IMR-90 (cell line): Measurements from ENCODE around the gene TBX15. TPM values are rescaled to one million over a fixed set of nuclear protein-coding genes. Genes with fewer than 3 reads are reported as not detected.

Experiments
- ATAC-seq: fragments of 200-7000 bp; cut with Tn5 transposase; 2 replicates; pipeline ENCODE4 v1.9.1; 2020; ENCODE audit warnings: low read depth, mild to moderate bottlenecking, moderate library complexity
- BruUV-seq: library from RNA; stranded (reverse); fragments of 400-500 nt; replicated peaks from 2 replicates; lab custom pipeline; 2021; lab: Mats Ljungman, UMichigan
- CTCF ChIA-PET: fragments of 300-600 bp; formaldehyde crosslinking; extraction: SDS; loops from one replicate; lab custom pipeline; 2021; ENCODE audit warnings: antibody characterized with exemption; lab: Yijun Ruan, JAX
- POLR2A ChIA-PET: fragments of 300-600 bp; sonication (Branson Sonifier 250); formaldehyde crosslinking; loops from one replicate; lab custom pipeline; 2022; ENCODE audit warnings: antibody characterized with exemption; ENCODE audit not compliant: unreplicated experiment; lab: Charles Lee
- DNase-seq: peaks from one replicate; pipeline ENCODE4 v3.0.0; 2013
- H2AFZ ChIP-seq: replicated peaks from 2 replicates; pipeline ENCODE3; 2013; ENCODE audit warnings: low read length, mild to moderate bottlenecking; ENCODE audit not compliant: poor library complexity
- H2AK5ac ChIP-seq: 2 replicates; pipeline ENCODE4 v1.6.1; 2013; ENCODE audit warnings: low read depth, low read length, inconsistent platforms
- H2AK9ac ChIP-seq: replicated peaks from 2 replicates; pipeline ENCODE3; 2013; ENCODE audit warnings: mild to moderate bottlenecking, low read depth, low read length, moderate library complexity; ENCODE audit not compliant: poor library complexity
- H2BK120ac ChIP-seq: 2 replicates; pipeline ENCODE4 v1.6.1; 2013; ENCODE audit warnings: low read depth, low read length, inconsistent platforms
- H2BK15ac ChIP-seq: 3 replicates; pipeline ENCODE4 v1.6.1; 2013; ENCODE audit warnings: low read depth, low read length, inconsistent platforms
- H2BK20ac ChIP-seq: 2 replicates; pipeline ENCODE4 v1.6.1; 2013; ENCODE audit warnings: low read depth, mild to moderate bottlenecking, inconsistent platforms, low read length, moderate library complexity
- H2BK5ac ChIP-seq: 2 replicates; pipeline ENCODE4 v1.6.1; 2013; ENCODE audit warnings: mild to moderate bottlenecking, low read depth, low read length, inconsistent platforms; ENCODE audit not compliant: poor library complexity, severe bottlenecking
- H3K14ac ChIP-seq: replicated peaks from 2 replicates; pipeline ENCODE4 v1.6.1; 2013; ENCODE audit warnings: low read depth, low read length, inconsistent platforms
- H3K18ac ChIP-seq: 2 replicates; pipeline ENCODE4 v1.6.1; 2013; ENCODE audit warnings: low read depth, low read length, control low read depth
- H3K23ac ChIP-seq: 2 replicates; pipeline ENCODE4 v1.6.1; 2013; ENCODE audit warnings: low read depth, low read length, inconsistent platforms
- H3K27ac ChIP-seq: 2 replicates; pipeline ENCODE4 v1.5.1; 2013; ENCODE audit warnings: mild to moderate bottlenecking, control low read depth, low read length; ENCODE audit not compliant: insufficient read depth
- H3K27me3 ChIP-seq: 2 replicates; pipeline ENCODE4 v1.6.1; 2013; ENCODE audit warnings: low read length; ENCODE audit not compliant: control insufficient read depth, insufficient read depth
- H3K36me3 ChIP-seq: 2 replicates; pipeline ENCODE4 v1.6.1; 2013; ENCODE audit warnings: low read length, mixed read lengths; ENCODE audit not compliant: control insufficient read depth, insufficient read depth
- H3K4ac ChIP-seq: 2 replicates; pipeline ENCODE4 v1.6.1; 2013; ENCODE audit warnings: low read depth, low read length, inconsistent platforms
- H3K4me1 ChIP-seq: 2 replicates; pipeline ENCODE4 v1.6.1; 2013; ENCODE audit warnings: low read length, mixed read lengths; ENCODE audit not compliant: control insufficient read depth, insufficient read depth
- H3K4me2 ChIP-seq: 2 replicates; pipeline ENCODE4 v1.6.1; 2013; ENCODE audit warnings: low read depth, mild to moderate bottlenecking, control low read depth, low read length, moderate library complexity
- H3K4me3 ChIP-seq: 2 replicates; pipeline ENCODE4 v1.5.1; 2013; ENCODE audit warnings: low read depth, mild to moderate bottlenecking, control low read depth, low read length, moderate library complexity; ENCODE audit not compliant: insufficient read depth
- H3K56ac ChIP-seq: 2 replicates; pipeline ENCODE4 v1.6.1; 2013; ENCODE audit warnings: low read length, inconsistent platforms; ENCODE audit not compliant: insufficient read depth; ENCODE audit errors: extremely low read depth
- H3K79me1 ChIP-seq, 2 experiments: 2 replicates each; pipeline ENCODE4 v1.6.1; 2013; ENCODE audit warnings: low read length in 2 of 2, inconsistent platforms in 1 of 2, low read depth in 1 of 2
- H3K9ac ChIP-seq: 2 replicates; pipeline ENCODE4 v1.6.1; 2013; ENCODE audit warnings: low read depth, low read length, control low read depth
- H3K9me1 ChIP-seq: 2 replicates; pipeline ENCODE4 v1.6.1; 2013; ENCODE audit warnings: low read length, inconsistent platforms; ENCODE audit not compliant: insufficient read depth
- H3K9me3 ChIP-seq: 2 replicates; pipeline ENCODE4 v1.6.1; 2013; ENCODE audit warnings: low read length; ENCODE audit not compliant: control insufficient read depth, insufficient read depth
- H4K20me1 ChIP-seq: 2 replicates; pipeline ENCODE4 v1.6.1; 2013; ENCODE audit warnings: low read length, inconsistent platforms; ENCODE audit not compliant: insufficient read depth
- H4K5ac ChIP-seq: 2 replicates; pipeline ENCODE4 v1.6.1; 2013; ENCODE audit warnings: mild to moderate bottlenecking, low read depth, low read length, control low read depth
- H4K8ac ChIP-seq, 2 experiments: 2 replicates each; pipeline ENCODE4 v1.6.1; 2013; ENCODE audit warnings: low read depth in 2 of 2, low read length in 2 of 2, control low read depth in 1 of 2, inconsistent platforms in 1 of 2
- H4K91ac ChIP-seq: 2 replicates; pipeline ENCODE4 v1.6.1; 2013; ENCODE audit warnings: low read depth, low read length, inconsistent platforms; ENCODE audit not compliant: insufficient read depth
- BHLHE40 ChIP-seq: fragments of 150-350 bp; IDR thresholded peaks from 2 replicates; pipeline ENCODE4 v1.6.1; 2016; ENCODE audit warnings: mild to moderate bottlenecking, low read depth, low read length
- CHD1 ChIP-seq: IDR thresholded peaks from 2 replicates; pipeline ENCODE4 v1.6.1; 2012; ENCODE audit warnings: low read depth, low read length, improper control_type of control experiment
- MAFK ChIP-seq: IDR thresholded peaks from 2 replicates; pipeline ENCODE4 v1.6.1; 2012; ENCODE audit warnings: low read depth, low read length, improper control_type of control experiment
- MXI1 ChIP-seq: IDR thresholded peaks from 2 replicates; pipeline ENCODE4 v1.6.1; 2012; ENCODE audit warnings: low read depth, mild to moderate bottlenecking, low read length, moderate library complexity, borderline replicate concordance
- POLR2A ChIP-seq: IDR thresholded peaks from 2 replicates; pipeline ENCODE4 v1.6.1; 2012; ENCODE audit warnings: mild to moderate bottlenecking, low read depth, low read length
- RAD21 ChIP-seq: IDR thresholded peaks from 2 replicates; pipeline ENCODE4 v1.6.1; 2012; ENCODE audit warnings: low read length, improper control_type of control experiment
- WGBS, 2 experiments: methylation state at CpG; one replicate each; pipeline versions ENCODE4 v1.1.5 to v1.1.7; 2013; ENCODE audit warnings: missing lambda C conversion rate in 2 of 2; ENCODE audit not compliant: insufficient read length in 1 of 2; ENCODE audit errors: extremely low coverage in 2 of 2; 5-methylcytosine and 5-hydroxymethylcytosine counted together
- dilution Hi-C: fragments of 300-500 bp; cut with HindIII; formaldehyde crosslinking; loops from one replicate; pipeline ENCODE4 v1.14.3; 2018; ENCODE audit warnings: low sequenced_read_pairs; ENCODE audit not compliant: unreplicated experiment
- in situ Hi-C: fragments of 300-500 bp; cut with MboI; formaldehyde crosslinking; loops from 3 replicates; pipeline ENCODE4 v1.14.3; 2019; ENCODE audit warnings: low sequenced_read_pairs, inconsistent platforms, mixed read lengths
- intact Hi-C: fragments of 100-400 bp; cut with micrococcal nuclease; formaldehyde crosslinking; loops from 2 replicates; pipeline ENCODE4 v1.10.0; 2022
- polyA plus RNA-seq, 3 experiments: library from polyadenylated mRNA; depleted of rRNA; stranded (reverse); fragments of >200 nt; gene quantifications; 2 replicates each; pipeline ENCODE4 v1.2.3, GENCODE V29; 2012; ENCODE audit warnings: low replicate concordance in 1 of 3
- total RNA-seq: library from RNA; depleted of rRNA; stranded (reverse); fragments of >200 nt; gene quantifications from 2 replicates; pipeline ENCODE4 v1.2.3, GENCODE V29; 2012
- TF ChIP-seq, protein P1 (sequence below): conservative IDR thresholded peaks from 2 replicates; pipeline ENCODE4 v1.5.1; 2012; ENCODE audit warnings: mild to moderate bottlenecking, low read depth, low read length, improper control_type of control experiment

Gene TBX15
- total and polyA plus RNA-seq, 2 of the 4 experiments (the other 2 are of a cell fraction) = not detected

- TF ChIP-seq BHLHE40 = no peak
- TF ChIP-seq MAFK = no peak
- TF ChIP-seq CHD1 = no peak
- TF ChIP-seq, protein P1, sequence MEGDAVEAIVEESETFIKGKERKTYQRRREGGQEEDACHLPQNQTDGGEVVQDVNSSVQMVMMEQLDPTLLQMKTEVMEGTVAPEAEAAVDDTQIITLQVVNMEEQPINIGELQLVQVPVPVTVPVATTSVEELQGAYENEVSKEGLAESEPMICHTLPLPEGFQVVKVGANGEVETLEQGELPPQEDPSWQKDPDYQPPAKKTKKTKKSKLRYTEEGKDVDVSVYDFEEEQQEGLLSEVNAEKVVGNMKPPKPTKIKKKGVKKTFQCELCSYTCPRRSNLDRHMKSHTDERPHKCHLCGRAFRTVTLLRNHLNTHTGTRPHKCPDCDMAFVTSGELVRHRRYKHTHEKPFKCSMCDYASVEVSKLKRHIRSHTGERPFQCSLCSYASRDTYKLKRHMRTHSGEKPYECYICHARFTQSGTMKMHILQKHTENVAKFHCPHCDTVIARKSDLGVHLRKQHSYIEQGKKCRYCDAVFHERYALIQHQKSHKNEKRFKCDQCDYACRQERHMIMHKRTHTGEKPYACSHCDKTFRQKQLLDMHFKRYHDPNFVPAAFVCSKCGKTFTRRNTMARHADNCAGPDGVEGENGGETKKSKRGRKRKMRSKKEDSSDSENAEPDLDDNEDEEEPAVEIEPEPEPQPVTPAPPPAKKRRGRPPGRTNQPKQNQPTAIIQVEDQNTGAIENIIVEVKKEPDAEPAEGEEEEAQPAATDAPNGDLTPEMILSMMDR = no peak
- no peak for TF ChIP-seq MXI1
- no peak for TF ChIP-seq POLR2A
- TF ChIP-seq RAD21 = no peak
- H3K9ac ChIP-seq = no peak overlapping the region
- no peaks in the 10 kb centered on the region for H3K9me3 ChIP-seq
- H3K27me3 ChIP-seq = no peaks in the 10 kb centered on the region
- no peak overlapping the region for H2BK15ac ChIP-seq
- no peaks in the 10 kb centered on the region for H3K79me1 ChIP-seq
- H3K56ac ChIP-seq = no peak overlapping the region
- H4K5ac ChIP-seq = no peak overlapping the region
- no peak overlapping the region for H3K14ac ChIP-seq
- H3K27ac ChIP-seq = no peak overlapping the region
- H3K4me3 ChIP-seq = no peak overlapping the region
- H3K23ac ChIP-seq = no peak overlapping the region
- H2AK5ac ChIP-seq = no peak overlapping the region
- no peaks in the 10 kb centered on the region for H3K36me3 ChIP-seq
- no peak overlapping the region for H3K4ac ChIP-seq
- H4K91ac ChIP-seq = no peak overlapping the region
- ATAC-seq (no peak), DNase-seq (no peak)
- dilution Hi-C loops (no loop called here), in situ Hi-C loops (no loop called here), intact Hi-C loops (no loop called here)
- no peak overlapping the region for H2AFZ ChIP-seq
- no peak overlapping the region for H3K4me2 ChIP-seq
- no peak overlapping the region for H4K8ac ChIP-seq
- H3K4me1 ChIP-seq = no peaks in the 10 kb centered on the region
- H2BK120ac ChIP-seq = no peak overlapping the region
- no peak overlapping the region for H2BK20ac ChIP-seq
- CTCF ChIA-PET = no interaction called here
- WGBS, 2 experiments = no CpG with 5 or more reads among the region's 2 CpGs
- POLR2A ChIA-PET = no interaction called here
- no peaks in the 10 kb centered on the region for H4K20me1 ChIP-seq
- H3K18ac ChIP-seq = no peak overlapping the region
- no peak overlapping the region for H2BK5ac ChIP-seq
- BruUV-seq = no TSS peak
- H2AK9ac ChIP-seq = no peak overlapping the region
- H3K9me1 ChIP-seq = no peaks in the 10 kb centered on the region
Observed at GRCh38 chr1:118963138-118963455, 25.0 kb downstream of the TBX15 start.
